ENCODE results near the gene SLC6A3.

SLC6A3 gene

DNA sequence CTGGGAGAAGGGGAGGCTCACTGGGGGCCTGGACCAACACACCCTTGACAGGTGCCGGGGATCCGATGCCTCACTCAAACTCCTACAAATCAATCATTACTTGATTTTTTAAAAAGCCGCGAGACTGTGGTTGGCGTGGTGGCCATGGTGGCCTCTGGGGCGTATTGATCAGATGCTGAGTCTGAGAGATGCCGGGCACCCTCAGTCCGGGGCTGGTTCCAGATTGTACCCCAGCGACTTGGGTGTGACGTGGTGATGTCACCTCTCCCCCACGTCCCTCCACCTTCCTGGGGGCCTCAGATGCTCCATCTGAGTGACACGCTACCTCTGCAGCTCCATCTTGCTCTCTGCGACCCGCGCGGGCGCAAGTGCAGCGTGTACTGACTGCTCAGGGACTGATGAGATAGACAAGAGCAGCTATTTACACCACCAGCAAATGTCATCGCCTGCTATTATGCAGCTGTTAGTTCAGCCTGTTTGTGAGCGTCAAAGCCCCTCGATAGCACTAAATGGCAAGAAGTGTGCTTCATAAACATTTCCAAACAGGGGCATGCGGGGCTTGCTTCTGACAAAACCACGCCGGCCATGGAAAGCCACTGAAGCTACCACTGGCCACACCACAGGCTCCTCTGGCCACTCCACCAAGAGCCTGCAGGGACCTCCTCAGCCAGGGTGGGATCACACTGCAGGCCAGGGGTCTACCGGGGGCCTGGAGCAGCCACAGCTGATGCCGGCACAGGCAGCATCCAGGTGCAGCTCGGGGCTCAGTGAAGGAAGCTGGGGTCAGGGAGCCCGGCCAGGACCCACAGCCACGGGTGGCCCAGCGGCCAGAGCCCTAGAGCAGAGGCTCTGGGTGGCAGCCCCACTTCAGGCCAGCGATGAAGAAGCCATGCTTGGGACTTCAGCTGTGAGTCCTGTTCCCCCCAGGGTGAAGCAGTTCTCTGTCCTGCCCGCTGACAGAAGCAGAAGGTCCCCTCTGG, 50.1 kb downstream of the SLC6A3 start:
- no peak overlapping the region for H3K27ac ChIP-seq
- TF ChIP-seq, protein P1, sequence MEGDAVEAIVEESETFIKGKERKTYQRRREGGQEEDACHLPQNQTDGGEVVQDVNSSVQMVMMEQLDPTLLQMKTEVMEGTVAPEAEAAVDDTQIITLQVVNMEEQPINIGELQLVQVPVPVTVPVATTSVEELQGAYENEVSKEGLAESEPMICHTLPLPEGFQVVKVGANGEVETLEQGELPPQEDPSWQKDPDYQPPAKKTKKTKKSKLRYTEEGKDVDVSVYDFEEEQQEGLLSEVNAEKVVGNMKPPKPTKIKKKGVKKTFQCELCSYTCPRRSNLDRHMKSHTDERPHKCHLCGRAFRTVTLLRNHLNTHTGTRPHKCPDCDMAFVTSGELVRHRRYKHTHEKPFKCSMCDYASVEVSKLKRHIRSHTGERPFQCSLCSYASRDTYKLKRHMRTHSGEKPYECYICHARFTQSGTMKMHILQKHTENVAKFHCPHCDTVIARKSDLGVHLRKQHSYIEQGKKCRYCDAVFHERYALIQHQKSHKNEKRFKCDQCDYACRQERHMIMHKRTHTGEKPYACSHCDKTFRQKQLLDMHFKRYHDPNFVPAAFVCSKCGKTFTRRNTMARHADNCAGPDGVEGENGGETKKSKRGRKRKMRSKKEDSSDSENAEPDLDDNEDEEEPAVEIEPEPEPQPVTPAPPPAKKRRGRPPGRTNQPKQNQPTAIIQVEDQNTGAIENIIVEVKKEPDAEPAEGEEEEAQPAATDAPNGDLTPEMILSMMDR (conservative IDR thresholded peaks at IDR 0.05), result no peak
- TF ChIP-seq ZFX (IDR thresholded peaks at IDR 0.05), result no peak

DNA sequence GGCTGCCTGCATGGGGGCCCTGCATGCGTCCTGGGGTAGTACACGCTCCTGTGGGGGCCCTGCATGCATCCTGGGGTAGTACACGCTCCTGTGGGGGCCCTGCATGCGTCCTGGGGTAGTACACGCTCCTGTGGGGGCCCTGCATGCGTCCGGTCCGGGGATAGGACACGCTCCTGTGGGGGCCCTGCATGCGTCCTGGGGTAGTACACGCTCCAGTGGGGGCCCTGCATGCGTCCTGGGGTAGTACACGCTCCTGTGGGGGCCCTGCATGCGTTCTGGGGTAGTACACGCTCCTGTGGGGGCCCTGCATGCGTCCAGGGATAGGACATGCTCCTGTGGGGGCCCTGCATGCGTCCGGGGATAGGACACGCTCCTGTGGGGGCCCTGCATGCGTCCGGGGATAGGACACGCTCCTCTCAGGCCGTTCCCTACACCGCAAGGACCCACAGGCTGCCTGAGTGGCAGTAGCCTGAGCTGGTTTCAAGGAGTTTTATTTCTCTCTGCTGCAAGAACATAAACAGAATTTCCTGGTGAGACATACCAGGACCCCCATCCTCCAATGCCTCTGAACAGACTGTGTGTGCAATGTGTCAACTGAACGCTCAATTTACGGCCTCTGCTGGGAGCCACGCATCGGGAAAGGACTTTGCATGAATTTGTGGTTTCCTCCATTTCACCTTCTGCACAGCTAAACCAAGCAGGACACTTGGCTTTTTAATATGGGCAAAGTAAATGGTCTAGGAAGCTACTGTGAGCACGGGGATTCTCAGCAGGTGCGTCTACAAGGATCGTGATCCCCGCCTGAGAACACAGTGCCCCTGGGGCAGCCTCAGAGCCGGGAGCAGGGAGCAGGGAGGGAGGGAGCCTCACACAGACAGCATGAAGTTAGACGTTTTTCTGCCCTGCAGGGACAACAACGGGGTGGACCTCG, 51.4 kb downstream of the SLC6A3 start:
- no peak for TF ChIP-seq ZFX (IDR thresholded peaks at IDR 0.05)
- TF ChIP-seq, protein P1 (conservative IDR thresholded peaks at IDR 0.05), result no peak
- H3K27ac ChIP-seq, result no peak overlapping the region

DNA sequence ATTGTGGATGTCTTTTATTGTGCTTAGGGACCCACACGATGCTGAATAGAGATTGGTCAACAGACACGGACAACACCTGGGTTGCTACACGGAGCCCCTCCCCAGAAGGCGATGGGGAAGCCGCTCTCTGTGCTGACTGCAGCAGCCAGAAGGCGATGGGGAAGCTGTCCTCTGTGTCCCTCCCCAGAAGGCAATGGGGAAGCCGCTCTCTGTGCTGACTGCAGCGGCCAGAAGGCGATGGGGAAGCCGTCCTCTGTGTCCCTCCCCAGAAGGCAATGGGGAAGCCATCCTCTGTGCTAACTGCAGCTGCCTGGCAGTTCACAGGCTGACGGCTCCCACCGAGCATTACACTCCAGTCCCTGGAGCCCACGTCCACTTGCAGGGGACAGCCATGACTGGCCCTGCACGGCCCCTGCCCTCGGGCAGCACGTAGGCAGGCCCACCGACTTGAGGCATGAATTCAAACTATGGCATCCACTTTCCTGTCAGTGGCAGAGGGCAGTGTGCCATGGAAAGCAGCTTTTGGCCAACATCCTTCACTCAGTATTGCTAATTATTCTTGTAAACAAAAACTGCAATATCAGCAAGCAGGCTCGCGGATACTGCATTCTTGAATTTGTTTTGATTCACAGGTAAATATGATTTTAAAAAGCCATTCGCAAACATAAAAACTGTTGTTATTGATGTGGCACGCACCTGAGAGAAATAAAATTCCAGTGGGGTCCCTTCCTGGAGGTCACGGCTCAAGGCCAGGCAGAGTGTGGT, 52.3 kb downstream of the SLC6A3 start:
- TF ChIP-seq, protein P1 (conservative IDR thresholded peaks at IDR 0.05), result no peak
- no peak for TF ChIP-seq ZFX (IDR thresholded peaks at IDR 0.05)
- H3K27ac ChIP-seq, result no peak overlapping the region

DNA sequence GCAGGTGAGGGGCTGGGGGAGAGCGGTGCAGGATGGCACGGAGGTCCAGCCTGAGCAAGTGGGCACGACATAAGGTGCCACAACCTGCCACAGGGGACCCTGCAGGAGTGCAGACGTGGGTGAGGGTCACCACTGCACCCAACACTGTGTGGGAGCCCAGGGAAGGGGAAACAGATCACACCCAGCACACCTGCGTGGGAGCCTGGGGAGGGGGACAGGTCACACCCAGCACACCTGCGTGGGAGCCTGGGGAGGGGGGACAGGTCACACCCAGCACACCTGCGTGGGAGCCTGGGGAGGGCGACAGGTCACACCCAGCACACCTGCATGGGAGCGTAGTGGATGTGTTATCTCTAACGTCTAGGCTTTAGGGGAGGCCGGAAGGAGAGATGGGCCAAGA, 53.0 kb downstream of the SLC6A3 start:
- no peak for TF ChIP-seq ZFX (IDR thresholded peaks at IDR 0.05)
- TF ChIP-seq, protein P1 (conservative IDR thresholded peaks at IDR 0.05), result no peak
- H3K27ac ChIP-seq, result no peak overlapping the region

DNA sequence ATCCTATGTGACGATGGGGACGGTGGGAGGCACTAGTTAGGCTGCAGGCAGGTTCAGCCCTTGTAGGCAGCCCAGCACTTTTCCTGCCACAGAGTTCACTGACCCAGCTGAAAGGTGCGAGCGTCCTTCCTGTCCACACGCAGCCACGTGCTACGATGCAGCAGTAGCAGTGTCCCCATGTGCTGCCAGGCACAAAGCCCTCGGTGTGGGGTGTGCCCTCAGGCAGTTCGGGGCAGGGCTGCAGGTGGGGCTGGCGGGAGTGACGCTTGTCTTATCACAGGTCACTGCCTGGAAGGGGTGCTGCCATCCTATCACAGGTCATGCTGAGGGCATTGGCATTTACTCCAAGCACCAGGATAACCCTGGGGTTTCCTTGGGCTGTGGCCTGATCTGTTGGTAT, 53.5 kb downstream of the SLC6A3 start:
- TF ChIP-seq, protein P1 (conservative IDR thresholded peaks at IDR 0.05), result no peak
- TF ChIP-seq ZFX (IDR thresholded peaks at IDR 0.05), result no peak
- H3K27ac ChIP-seq, result no peak overlapping the region

DNA sequence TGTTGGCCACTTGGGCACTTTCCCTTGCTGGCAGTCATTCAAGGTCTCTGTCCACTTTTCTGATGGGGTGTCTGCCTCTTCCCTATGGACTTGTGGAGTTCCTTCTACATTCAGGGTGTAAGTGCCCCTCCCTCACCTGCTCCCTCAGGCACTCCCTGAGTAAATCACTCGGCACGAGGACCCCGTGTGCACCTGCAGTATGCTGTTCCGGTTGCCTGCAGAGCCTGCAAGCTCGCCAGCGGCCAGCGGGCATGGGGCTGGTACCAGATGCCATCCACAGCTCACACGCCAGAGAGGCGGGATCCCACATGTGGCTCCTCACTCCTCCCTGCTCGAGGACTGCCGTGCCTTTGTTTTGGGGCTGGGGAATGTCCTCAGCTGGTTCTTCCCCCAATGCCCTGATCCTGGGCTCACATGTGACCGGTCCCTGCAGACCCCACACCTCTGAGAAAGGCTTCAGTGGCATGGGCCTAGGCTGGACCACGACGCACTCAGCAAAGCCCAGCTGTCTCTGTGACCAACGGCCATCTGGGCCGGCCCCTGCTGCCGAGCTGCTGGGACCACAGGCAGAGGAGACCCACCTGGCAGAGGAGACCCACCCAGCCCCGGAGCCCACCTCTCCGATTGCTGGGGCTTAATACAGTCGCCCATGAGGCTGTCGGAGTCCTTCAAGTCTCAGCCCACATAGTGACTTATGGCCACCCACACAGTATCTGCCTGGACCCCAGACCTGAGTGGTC, 54.2 kb downstream of the SLC6A3 start:
- TF ChIP-seq ZFX (IDR thresholded peaks at IDR 0.05), result no peak
- TF ChIP-seq, protein P1 (conservative IDR thresholded peaks at IDR 0.05), result no peak
- H3K27ac ChIP-seq, result no peak overlapping the region

Data from C4-2B (cell line).